C4-2B (cell line): Measurements from ENCODE around the gene LSM7.

Source experiments
- H3K27ac ChIP-seq: fragments of 450-650 bp; 2 replicates; pipeline ENCODE4 v1.5.1; 2017
- ZFX ChIP-seq: fragments of 450-650 bp; IDR thresholded peaks from 2 replicates; pipeline ENCODE4 v1.6.1; 2017
- TF ChIP-seq, protein P1 (sequence below): fragments of 450-650 bp; conservative IDR thresholded peaks from 2 replicates; pipeline ENCODE4 v1.5.1; 2017; ENCODE audit warnings: mild to moderate bottlenecking

Gene LSM7

DNA sequence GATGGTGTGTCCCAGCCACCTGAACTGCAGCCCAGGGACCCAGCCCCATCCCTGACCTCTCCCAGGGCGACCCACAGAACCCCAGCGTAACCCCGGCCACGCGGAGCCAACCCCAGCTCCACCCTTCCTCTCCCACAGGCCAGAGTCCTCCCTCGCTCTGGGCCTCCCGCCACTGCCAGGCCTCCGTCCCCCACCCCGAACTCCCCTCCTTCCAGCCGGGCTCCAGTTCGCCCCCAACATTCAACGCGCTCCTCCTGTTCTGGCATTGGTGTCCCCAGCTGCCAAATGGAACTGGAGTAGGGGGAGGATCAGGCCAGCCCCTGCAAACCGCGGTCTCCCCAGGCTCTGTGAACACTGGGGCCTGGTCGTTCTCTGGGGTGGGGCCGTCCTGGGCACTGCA lies 27.9 kb downstream of the LSM7 start:
- TF ChIP-seq, protein P1, sequence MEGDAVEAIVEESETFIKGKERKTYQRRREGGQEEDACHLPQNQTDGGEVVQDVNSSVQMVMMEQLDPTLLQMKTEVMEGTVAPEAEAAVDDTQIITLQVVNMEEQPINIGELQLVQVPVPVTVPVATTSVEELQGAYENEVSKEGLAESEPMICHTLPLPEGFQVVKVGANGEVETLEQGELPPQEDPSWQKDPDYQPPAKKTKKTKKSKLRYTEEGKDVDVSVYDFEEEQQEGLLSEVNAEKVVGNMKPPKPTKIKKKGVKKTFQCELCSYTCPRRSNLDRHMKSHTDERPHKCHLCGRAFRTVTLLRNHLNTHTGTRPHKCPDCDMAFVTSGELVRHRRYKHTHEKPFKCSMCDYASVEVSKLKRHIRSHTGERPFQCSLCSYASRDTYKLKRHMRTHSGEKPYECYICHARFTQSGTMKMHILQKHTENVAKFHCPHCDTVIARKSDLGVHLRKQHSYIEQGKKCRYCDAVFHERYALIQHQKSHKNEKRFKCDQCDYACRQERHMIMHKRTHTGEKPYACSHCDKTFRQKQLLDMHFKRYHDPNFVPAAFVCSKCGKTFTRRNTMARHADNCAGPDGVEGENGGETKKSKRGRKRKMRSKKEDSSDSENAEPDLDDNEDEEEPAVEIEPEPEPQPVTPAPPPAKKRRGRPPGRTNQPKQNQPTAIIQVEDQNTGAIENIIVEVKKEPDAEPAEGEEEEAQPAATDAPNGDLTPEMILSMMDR: no peak
- TF ChIP-seq ZFX: no peak
- H3K27ac ChIP-seq: no peak overlapping the region

DNA sequence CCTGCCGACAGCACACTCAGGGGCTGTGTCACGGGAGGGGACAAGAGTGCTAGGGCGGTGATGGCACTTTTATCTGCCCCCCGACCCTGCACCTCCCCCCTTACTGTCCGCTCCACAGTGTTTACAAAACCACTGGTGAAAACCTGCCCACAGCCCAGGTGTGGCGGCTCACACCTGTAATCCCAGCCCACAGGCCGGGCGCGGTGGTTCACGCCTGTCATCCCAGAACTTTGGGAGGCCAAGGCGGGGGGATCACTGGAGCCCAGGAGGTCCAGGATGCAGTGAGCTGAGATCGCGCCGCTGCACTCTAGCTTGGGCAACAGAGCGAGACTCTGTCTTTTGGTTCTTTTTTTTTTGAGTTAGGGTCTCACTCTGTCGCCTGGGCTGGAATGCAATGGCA lies 32.2 kb downstream of the LSM7 start:
- TF ChIP-seq, protein P1: no peak
- TF ChIP-seq ZFX: no peak
- H3K27ac ChIP-seq: no peak overlapping the region

GRCh38 chr19:2294687-2295335 lies 33.6 kb downstream of the LSM7 start:
- TF ChIP-seq ZFX: no peak
- H3K27ac ChIP-seq: no peak overlapping the region

GRCh38 chr19:2291185-2291751 lies 37.1 kb downstream of the LSM7 start:
- TF ChIP-seq ZFX: no peak
- TF ChIP-seq, protein P1: no peak
- H3K27ac ChIP-seq: no peak overlapping the region

DNA sequence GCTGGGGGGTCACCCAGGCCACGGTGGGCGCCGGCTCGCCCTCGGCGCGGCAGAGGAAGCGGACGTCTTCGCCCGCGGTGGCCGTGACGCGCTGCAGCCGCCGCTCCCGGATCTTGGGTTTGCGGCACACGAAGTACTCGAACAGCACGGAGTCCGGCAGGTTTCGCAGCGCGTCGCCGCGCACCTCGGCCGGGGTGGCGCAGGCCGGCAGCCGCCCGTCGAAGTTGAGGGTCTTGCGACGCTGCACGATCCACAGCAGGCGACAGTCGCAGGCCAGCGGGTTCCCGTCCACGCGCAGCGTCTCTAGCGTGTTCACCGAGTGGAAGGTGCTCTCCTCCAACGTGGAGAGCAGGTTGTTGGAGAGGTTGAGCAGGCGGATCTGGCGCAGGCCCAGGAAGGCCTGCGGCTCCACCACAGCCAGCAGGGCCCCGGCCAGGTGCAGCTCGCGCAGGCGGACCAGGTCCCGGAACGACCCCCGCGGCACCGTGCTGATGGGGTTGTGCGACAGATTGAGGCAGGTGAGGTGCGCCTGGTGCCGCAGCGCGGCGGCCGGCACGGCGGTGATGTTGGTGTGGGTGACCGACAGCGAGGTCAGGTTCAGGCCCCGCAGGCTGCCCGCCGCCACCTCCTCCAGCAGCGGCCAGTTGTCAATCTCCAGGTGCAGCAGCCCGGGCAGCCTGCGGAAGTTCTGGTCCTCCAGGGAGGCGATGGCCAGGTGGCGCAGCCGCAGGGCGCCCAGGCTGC lies 37.8 kb downstream of the LSM7 start:
- peak overlapping the region; percentile 24 for H3K27ac ChIP-seq
- TF ChIP-seq, protein P1: no peak
- peak; percentile 33; the same call in 1 of the 2 replicates for TF ChIP-seq ZFX

GRCh38 chr19:2289714-2290435 lies 38.5 kb downstream of the LSM7 start:
- H3K27ac ChIP-seq: peak overlapping the region; percentile 24
- TF ChIP-seq ZFX: no peak
- TF ChIP-seq, protein P1: no peak

- no peak overlapping the region for H3K27ac ChIP-seq
- TF ChIP-seq, protein P1: no peak
- TF ChIP-seq ZFX: no peak
Measured at GRCh38 chr19:2288818-2289713, 39.3 kb downstream of the LSM7 start.
